A549 (cell line): ENCODE data around the gene RCOR2. TPM values are rescaled to one million over a fixed set of nuclear protein-coding genes. Genes with fewer than 3 reads are reported as not detected.

ENCODE experiments used
- ATAC-seq, 2 experiments: fragments of 200-7000 bp in 1 of 2; fragments of >200 bp in 1 of 2; cut with Nextera tagmentation in 1 of 2; cut with Tn5 transposase in 1 of 2; 3 replicates each; pipeline versions ENCODE4 v1.8.0 to v1.9.1; 2018 to 2020; ENCODE audit warnings: mild to moderate bottlenecking in 1 of 2, moderate library complexity in 1 of 2
- CTCF ChIA-PET: fragments of 300-600 bp; sonication (Branson Sonifier 250); formaldehyde crosslinking; extraction: SDS; loops from one replicate; lab custom pipeline; 2021; ENCODE audit warnings: antibody characterized with exemption, inconsistent platforms; lab: Yijun Ruan, JAX
- POLR2A ChIA-PET: fragments of 350-600 bp; formaldehyde crosslinking; extraction: SDS; loops from one replicate; lab custom pipeline; 2021; ENCODE audit warnings: antibody characterized with exemption, inconsistent platforms; lab: Yijun Ruan, JAX
- DNase-seq, 2 experiments: peaks; one replicate each; pipeline versions ENCODE4 v3.0.0 to v3.0.0-alpha.2; 2011 to 2016; ENCODE audit warnings: low read depth in 1 of 2, low spot score in 1 of 2
- FAIRE-seq: peaks from 2 replicates; lab custom pipeline; 2011; peaks lifted over from hg19 to GRCh38; lab: Jason Lieb, UNC
- H3K27ac ChIP-seq, 2 experiments: fragments of >200 bp; sonication (Bioruptor Twin); formaldehyde crosslinking; 3 replicates each; pipeline ENCODE4 v1.5.1; 2016 to 2017
- H3K4me1 ChIP-seq: fragments of >200 bp; sonication (Bioruptor Twin); formaldehyde crosslinking; 3 replicates; pipeline ENCODE4 v1.6.1; 2016
- H3K4me2 ChIP-seq: fragments of >200 bp; sonication (Bioruptor Twin); formaldehyde crosslinking; 3 replicates; pipeline ENCODE4 v1.6.1; 2016
- H3K4me3 ChIP-seq: fragments of >200 bp; sonication (Bioruptor Twin); formaldehyde crosslinking; 3 replicates; pipeline ENCODE4 v1.5.1; 2016
- H3K9me3 ChIP-seq: fragments of >200 bp; sonication (Bioruptor Twin); formaldehyde crosslinking; 3 replicates; pipeline ENCODE4 v1.6.1; 2016
- CHD2 ChIP-seq: fragments of 150-350 bp; IDR thresholded peaks from 2 replicates; pipeline ENCODE4 v1.6.1; 2014; ENCODE audit warnings: low read length; ENCODE audit not compliant: partially characterized antibody
- CTCF ChIP-seq: fragments of >200 bp; sonication (Bioruptor Twin); formaldehyde crosslinking; IDR thresholded peaks from 3 replicates; pipeline ENCODE4 v1.5.1; 2016
- E2F6 ChIP-seq: IDR thresholded peaks from 2 replicates; pipeline ENCODE4 v1.6.1; 2012; ENCODE audit warnings: low read depth, borderline replicate concordance
- EP300 ChIP-seq, 2 experiments: fragments of >200 bp; sonication (Bioruptor Twin); formaldehyde crosslinking; IDR thresholded peaks; 2 replicates in 1 of 2; 3 replicates in 1 of 2; pipeline ENCODE4 v1.6.1; 2016 to 2017
- ESRRA ChIP-seq: fragments of 150-350 bp; IDR thresholded peaks from 2 replicates; pipeline ENCODE4 v1.6.1; 2014; ENCODE audit warnings: mild to moderate bottlenecking, low read length, borderline replicate concordance
- HMGXB4 ChIP-seq: fragments of 250-450 bp; sonication (Bioruptor Pico); IDR thresholded peaks from 2 replicates; pipeline ENCODE4 v1.5.0; 2021; ENCODE audit warnings: mild to moderate bottlenecking, moderate library complexity, borderline replicate concordance
- HOXB5 ChIP-seq: fragments of 250-450 bp; sonication (Bioruptor Pico); IDR thresholded peaks from 2 replicates; pipeline ENCODE4 v1.5.0; 2020; ENCODE audit warnings: mild to moderate bottlenecking, moderate library complexity
- JUNB ChIP-seq: fragments of >200 bp; sonication (Bioruptor Twin); formaldehyde crosslinking; IDR thresholded peaks from 2 replicates; pipeline ENCODE4 v1.6.1; 2016
- KDM1A ChIP-seq: fragments of 200-600 bp; sonication (generic); IDR thresholded peaks from 2 replicates; pipeline ENCODE4 v1.6.1; 2016; ENCODE audit warnings: low read depth, mild to moderate bottlenecking
- KDM5A ChIP-seq: fragments of 200-600 bp; sonication (generic); IDR thresholded peaks from 2 replicates; pipeline ENCODE4 v1.6.1; 2016; ENCODE audit warnings: antibody characterized with exemption, mild to moderate bottlenecking
- MAFK ChIP-seq: fragments of 450-650 bp; IDR thresholded peaks from 2 replicates; pipeline ENCODE4 v1.6.1; 2014; ENCODE audit not compliant: partially characterized antibody
- MAX ChIP-seq: IDR thresholded peaks from 2 replicates; pipeline ENCODE4 v1.6.1; 2012
- NPAS2 ChIP-seq: fragments of 250-450 bp; sonication (Bioruptor Pico); IDR thresholded peaks from 2 replicates; pipeline ENCODE4 v1.8.0; 2022; ENCODE audit warnings: mild to moderate bottlenecking, moderate library complexity, borderline replicate concordance
- NR3C1 ChIP-seq: fragments of >200 bp; sonication (Bioruptor Twin); formaldehyde crosslinking; IDR thresholded peaks from 3 replicates; pipeline ENCODE4 v1.6.1; 2017
- PBX3 ChIP-seq: IDR thresholded peaks from 2 replicates; pipeline ENCODE4 v1.6.1; 2012
- POLR2A ChIP-seq: IDR thresholded peaks from 2 replicates; pipeline ENCODE4 v1.6.1; 2012; ENCODE audit warnings: mild to moderate bottlenecking, low read length
- RAD21 ChIP-seq, 2 experiments: fragments of >200 bp in 1 of 2; sonication (Bioruptor Twin) in 1 of 2; formaldehyde crosslinking in 1 of 2; IDR thresholded peaks in 1 of 2; conservative IDR thresholded peaks in 1 of 2; 2 replicates in 1 of 2; 3 replicates in 1 of 2; pipeline ENCODE4 v1.6.1; 2012 to 2018; ENCODE audit warnings: inconsistent platforms in 1 of 2
- RARB ChIP-seq: fragments of 250-450 bp; sonication (Bioruptor Pico); IDR thresholded peaks from 2 replicates; pipeline ENCODE4 v1.8.0; 2021; ENCODE audit warnings: mild to moderate bottlenecking, moderate library complexity
- SMC3 ChIP-seq: fragments of >200 bp; sonication (Bioruptor Twin); formaldehyde crosslinking; IDR thresholded peaks from 3 replicates; pipeline ENCODE4 v1.6.1; 2018; ENCODE audit warnings: inconsistent platforms
- TFCP2L1 ChIP-seq: fragments of 250-450 bp; sonication (Bioruptor Pico); IDR thresholded peaks from 2 replicates; pipeline ENCODE4 v1.5.0; 2021; ENCODE audit warnings: mild to moderate bottlenecking
- TP53 ChIP-seq: fragments of 250-450 bp; sonication (Bioruptor Pico); IDR thresholded peaks from 2 replicates; pipeline ENCODE4 v1.5.0; 2021; ENCODE audit warnings: mild to moderate bottlenecking, moderate library complexity
- ZSCAN20 ChIP-seq: fragments of 250-450 bp; sonication (Bioruptor Pico); IDR thresholded peaks from 2 replicates; pipeline ENCODE4 v1.8.0; 2022; ENCODE audit warnings: mild to moderate bottlenecking, moderate library complexity
- WGBS: methylation state at CpG from one replicate; pipeline ENCODE4 v1.1.6; 2017; ENCODE audit errors: missing lambda C conversion rate; 5-methylcytosine and 5-hydroxymethylcytosine counted together
- polyA plus RNA-seq, 4 experiments: library from polyadenylated mRNA; depleted of rRNA in 3 of 4; stranded (reverse); fragments of >200 nt; fragmentation: RNase III in 1 of 4; extraction: RNeasy Plus Mini Kit Qiagen cat#74134 plus additional on column Dnase treatment in 1 of 4; gene quantifications; 2 replicates in 3 of 4; 3 replicates in 1 of 4; pipeline ENCODE4 v1.2.3, GENCODE V29; 2011 to 2017

The RCOR2 gene
- polyA plus RNA-seq, 2 of the 4 experiments (the other 2 are of a cell fraction) = 0.46 to 2.5 TPM

GRCh38 chr11:63941901-63942300 lies 24.9 kb upstream of the RCOR2 start:
- CTCF ChIA-PET = interaction anchor here (0.8 to 1.3 kb wide), 5 partner anchors 24 to 174 kb away, joined by 3 to 20 read pairs (median 4); partner anchors contain the start of gene ZFTA
- no peak overlapping the region for H3K4me2 ChIP-seq
- 86% methylated on average over 4 of the region's 4 CpGs for WGBS
- H3K27ac ChIP-seq = no peak overlapping the region
- no peak overlapping the region for H3K4me3 ChIP-seq
- FAIRE-seq (no peak), ATAC-seq (no peak), DNase-seq (no peak)
- no peaks in the 10 kb centered on the region for H3K9me3 ChIP-seq
- peaks cover 20% of the 10 kb centered on the region for H3K4me1 ChIP-seq
- TF ChIP-seq CTCF = no peak
- TF ChIP-seq MAX = no peak
- TF ChIP-seq SMC3 = no peak
- TF ChIP-seq PBX3 = no peak
- no peak for TF ChIP-seq E2F6
- TF ChIP-seq KDM5A = no peak
- TF ChIP-seq TFCP2L1 (CRISPR knock-in tag) = no peak
- no peak for TF ChIP-seq HOXB5 (CRISPR knock-in tag)
- TF ChIP-seq TP53 (CRISPR knock-in tag) = no peak
- no peak for TF ChIP-seq HMGXB4 (CRISPR knock-in tag)
- no peak for TF ChIP-seq KDM1A
- TF ChIP-seq RAD21 (conservative IDR thresholded peaks at IDR 0.05 in 1 of 2, IDR thresholded peaks at IDR 0.05 in 1 of 2) = no peak
- no peak for TF ChIP-seq RARB (CRISPR knock-in tag)
- TF ChIP-seq POLR2A = no peak
- no peak for TF ChIP-seq CHD2
- no peak for TF ChIP-seq NPAS2 (CRISPR knock-in tag)
- TF ChIP-seq ESRRA = no peak
- TF ChIP-seq, all 56 proteins: peak for 0
- POLR2A ChIA-PET = no interaction called here

GRCh38 chr11:63940786-63941185 lies 23.8 kb upstream of the RCOR2 start:
- DNase-seq = no peak
- no peak for ATAC-seq
- FAIRE-seq = no peak
- Histone ChIP-seq H3K4me1 (peaks cover 20% of the 10 kb centered on the region), H3K9me3 (no peaks in the 10 kb centered on the region), H3K4me3 (no peak overlapping the region), H3K27ac (no peak overlapping the region), H3K4me2 (no peak overlapping the region)
- POLR2A ChIA-PET = no interaction called here
- TF ChIP-seq TFCP2L1 (CRISPR knock-in tag) = no peak
- no peak for TF ChIP-seq MAFK
- TF ChIP-seq JUNB = no peak
- TF ChIP-seq NR3C1 = no peak
- no peak for TF ChIP-seq ZSCAN20 (CRISPR knock-in tag)
- TF ChIP-seq MAX = no peak
- no peak for TF ChIP-seq EP300 (IDR thresholded peaks at IDR 0.05)
- 90% methylated on average over 6 of the region's 6 CpGs for WGBS
- CTCF ChIA-PET = no interaction called here
